ENCODE measurements around the gene N4BP2.
"Not testable (repeated sequence)": the region's sequence is repeated elsewhere in the genome, so short reads cannot be mapped to it uniquely, and the experiment has no call there.

The N4BP2 gene

DNA sequence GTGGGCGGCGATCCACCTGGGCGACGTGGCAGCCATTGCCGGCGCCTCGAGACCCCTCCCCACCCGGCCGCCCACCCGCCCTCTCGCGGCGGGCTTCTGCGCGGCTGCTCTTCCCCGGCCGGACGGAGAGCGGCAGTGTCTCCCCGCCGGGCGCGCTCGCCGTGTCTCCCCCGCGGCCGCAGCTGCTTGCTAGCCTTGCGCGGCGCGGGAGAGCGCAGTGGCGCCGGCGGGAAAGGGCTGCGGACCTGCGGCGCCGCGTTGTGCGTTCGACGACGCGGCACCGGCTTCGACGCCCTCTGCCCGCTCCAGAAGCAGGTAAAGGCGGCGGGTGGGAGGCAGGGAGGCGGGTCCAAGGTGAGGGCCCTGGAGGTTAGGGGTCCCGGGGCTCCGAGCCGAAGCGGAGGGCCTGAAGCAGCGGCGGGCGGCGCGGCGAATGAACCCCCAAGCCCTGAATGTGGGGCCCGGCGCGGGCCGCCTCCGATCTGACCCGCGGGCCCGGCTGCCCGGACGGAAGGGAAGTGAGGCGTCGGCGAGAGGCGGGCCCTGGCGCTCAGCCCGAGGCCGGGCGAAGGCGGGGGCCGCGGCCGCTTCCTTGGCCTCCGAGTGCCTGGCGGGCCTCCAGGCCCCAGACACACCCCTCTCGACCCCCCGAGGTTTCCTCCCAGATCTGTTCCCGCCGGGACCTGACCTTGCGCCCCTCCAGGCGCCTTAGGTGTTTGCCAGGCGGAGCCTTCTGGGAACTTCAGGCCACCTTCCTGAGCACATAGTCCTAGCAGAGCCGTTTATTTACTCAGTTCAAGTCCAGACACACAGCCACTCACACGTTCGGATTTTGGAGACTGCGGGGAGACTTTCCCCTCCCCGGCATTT is at the start of gene N4BP2:
TSS of gene N4BP2 (plus strand) at position 135 of the 870 bp plus-strand sequence. CDS start 40,491 bp downstream, outside the sequence.
- peak within 1 kb of the TSS; percentile 73 to 91 (median 84) for H3K4me3 ChIP-seq
- H3K27ac ChIP-seq: peak within 1 kb of the TSS; percentile 95 to 100 (median 100)

DNA sequence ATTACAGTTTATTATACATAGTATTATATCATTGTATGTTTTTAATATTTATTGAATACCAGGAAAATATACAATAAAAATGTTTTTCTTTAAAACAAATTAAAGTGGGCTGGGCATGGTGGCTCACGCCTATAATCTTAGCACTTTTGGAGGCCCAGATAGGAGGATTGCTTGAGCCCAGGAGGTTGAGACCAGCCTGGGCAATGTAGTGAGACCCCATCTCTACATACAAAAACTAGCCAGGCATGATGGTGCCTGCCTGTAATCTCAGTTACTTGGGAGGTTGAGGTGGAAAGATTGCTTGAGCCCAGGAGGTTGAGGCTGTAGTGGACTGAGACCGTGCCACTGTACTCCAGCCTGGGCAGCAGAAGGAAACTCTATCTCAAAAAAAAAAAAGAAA is 40.6 kb upstream of the N4BP2 start:
- no peak overlapping the region for H3K4me3 ChIP-seq
- H3K27ac ChIP-seq: no peak overlapping the region

DNA sequence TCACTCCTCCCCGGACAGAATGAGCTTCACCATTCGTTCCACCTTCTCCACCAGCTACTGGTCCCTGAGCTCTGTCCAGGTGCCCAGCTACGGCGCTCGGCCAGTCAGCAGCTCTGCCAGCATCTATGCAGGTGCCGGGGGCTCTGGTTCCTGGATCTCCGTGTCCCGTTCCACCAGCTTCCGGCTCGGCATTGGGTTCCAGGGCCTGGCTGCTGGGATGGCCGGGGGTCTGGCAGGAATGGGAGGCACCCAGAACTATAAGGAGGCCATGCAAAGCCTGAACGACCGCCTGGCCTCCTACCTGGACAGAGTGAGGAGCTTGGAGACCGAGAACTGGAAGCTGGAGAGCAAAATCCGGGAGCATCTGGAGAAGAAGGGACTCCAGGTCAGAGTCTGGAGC is 36.4 kb upstream of the N4BP2 start:
- Histone ChIP-seq H3K4me3 (no peak overlapping the region), H3K27ac (no peak overlapping the region)

DNA sequence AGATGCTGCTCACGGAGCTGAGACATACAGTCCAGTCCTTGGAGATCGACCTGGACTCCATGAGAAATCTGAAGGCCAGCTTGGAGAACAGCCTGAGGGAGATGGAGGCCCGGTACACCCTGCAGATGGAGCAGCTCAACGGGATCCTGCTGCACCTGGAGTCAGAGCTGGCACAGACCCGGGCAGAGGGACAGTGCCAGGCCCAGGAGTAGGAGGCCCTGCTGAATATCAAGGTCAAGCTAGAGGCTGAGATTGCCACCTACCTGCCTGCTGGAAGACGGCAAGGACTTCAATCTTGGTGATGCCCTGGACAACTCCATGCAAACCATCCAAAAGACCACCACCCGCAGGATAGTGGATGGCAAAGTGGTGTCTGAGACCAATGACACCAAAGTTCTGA is 35.5 kb upstream of the N4BP2 start:
- H3K27ac ChIP-seq: not testable (repeated sequence)

DNA sequence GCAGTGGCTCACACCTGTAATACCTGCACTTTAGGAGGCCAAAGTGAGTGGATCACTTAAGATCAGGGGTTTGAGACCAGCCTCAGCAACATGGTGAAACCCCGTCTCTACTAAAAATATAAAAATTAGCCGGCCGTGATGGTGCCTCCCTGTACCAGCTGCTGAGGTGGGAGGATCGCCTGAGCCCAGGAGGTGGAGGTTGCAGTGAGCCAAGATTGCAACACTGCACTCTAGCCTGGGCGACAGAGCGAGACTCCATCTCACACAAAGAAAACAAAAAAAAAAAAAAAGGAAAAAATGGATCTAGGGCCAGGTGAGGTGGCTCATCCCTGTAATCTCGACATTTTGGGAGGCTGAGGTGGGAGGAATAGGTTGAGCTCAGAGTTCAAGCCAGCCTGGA is 32.6 kb upstream of the N4BP2 start:
- not testable (repeated sequence) for H3K27ac ChIP-seq, H3K4me3 ChIP-seq

More for the DNA sequence above, 35.5 kb upstream of the N4BP2 start:
- H3K4me3 ChIP-seq: not testable (repeated sequence)

DNA sequence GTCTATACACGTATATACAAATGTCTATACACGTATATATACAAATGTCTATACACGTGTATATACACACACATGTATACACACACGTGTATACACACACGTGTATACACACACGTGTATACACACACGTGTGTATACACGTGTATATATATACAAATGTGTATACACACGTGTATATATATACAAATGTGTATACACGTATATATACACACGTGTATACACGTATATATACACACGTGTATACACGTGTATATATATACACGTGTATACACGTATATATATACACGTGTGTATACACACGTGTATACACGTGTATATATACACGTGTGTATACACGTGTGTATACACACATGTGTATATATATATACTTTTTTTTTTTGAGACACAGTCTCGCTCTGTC is 23.9 kb upstream of the N4BP2 start:
- Histone ChIP-seq H3K4me3 (no peak overlapping the region), H3K27ac (no peak overlapping the region)

DNA sequence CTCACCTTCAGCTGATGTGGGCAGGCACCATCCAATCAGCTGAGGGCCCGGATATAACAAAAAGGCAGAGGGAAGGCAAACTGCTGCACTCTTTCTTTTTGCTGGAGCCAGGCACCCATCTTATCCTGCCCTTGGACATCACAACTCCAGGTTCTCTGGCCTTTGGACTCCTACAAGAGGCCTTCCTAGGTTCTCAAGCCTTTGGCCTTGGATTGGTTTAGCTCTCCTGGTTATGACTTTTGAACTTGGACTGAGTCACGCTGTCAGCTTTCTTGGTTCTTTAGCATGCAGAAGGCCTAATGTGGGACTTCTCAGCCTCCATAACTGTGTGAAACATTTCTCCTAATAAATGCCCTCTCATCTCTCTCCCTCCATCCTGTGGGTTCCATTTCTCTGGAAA is 23.0 kb upstream of the N4BP2 start:
- Histone ChIP-seq H3K27ac (no peak overlapping the region), H3K4me3 (no peak overlapping the region)

DNA sequence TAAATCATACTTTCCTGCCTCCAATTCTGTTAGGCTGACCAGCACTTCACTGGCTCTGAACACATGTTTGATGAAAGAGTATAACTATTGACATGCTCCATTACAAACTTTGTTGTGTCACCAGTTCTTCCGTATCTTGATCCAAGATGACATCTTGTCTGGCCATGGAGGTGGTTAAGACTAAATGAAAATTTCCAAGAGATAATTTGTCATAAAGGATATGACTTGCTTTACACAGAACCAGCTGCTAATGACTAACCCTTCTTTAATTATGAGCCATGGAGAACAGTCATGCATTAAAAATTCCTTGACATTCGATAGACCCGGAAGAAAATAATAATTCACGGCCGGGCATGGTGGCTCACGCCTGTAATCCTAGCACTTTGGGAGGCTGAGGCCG is 17.7 kb upstream of the N4BP2 start:
- H3K27ac ChIP-seq: no peak overlapping the region
- no peak overlapping the region for H3K4me3 ChIP-seq

DNA sequence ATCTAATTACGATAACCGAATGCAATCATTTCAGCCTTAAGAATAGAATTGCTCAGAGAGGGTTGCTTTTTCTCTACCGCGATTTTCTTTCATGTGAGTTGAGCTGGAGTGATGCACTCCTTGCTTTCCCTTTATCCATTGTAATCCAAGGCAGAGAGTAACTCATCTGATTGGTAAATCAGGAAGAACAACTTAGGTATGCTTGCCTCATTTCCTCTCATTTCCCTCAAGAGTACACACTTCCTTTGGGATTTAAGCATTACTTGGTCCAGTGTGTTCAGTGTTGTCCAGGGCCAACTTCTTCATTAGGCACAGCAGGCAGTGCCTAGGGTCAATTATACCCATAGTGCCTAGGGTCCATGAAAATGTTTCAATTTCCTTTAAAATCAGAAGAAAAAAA is 15.7 kb upstream of the N4BP2 start:
- Histone ChIP-seq H3K4me3 (no peak overlapping the region), H3K27ac (no peak overlapping the region)

DNA sequence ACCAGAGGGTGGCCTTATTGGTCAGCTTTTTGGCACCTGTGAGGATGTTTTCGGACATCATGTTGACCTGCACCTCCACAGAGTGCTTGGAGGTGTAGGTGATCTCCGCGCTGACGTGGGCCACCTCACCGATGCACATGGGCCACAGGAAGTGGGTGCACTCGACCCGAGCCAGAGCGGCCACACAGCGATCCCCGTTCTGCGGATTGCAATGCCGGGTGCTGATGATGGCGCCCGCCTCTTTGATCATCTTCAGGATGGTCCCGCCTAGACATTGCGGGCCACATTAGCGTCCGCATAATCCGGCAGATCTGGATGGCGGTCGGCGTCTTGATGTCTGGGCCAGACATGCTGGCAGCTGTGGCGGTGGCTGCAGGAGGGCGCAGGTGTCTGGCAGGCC is 12.9 kb upstream of the N4BP2 start:
- Histone ChIP-seq H3K4me3 (no peak overlapping the region), H3K27ac (no peak overlapping the region)

DNA sequence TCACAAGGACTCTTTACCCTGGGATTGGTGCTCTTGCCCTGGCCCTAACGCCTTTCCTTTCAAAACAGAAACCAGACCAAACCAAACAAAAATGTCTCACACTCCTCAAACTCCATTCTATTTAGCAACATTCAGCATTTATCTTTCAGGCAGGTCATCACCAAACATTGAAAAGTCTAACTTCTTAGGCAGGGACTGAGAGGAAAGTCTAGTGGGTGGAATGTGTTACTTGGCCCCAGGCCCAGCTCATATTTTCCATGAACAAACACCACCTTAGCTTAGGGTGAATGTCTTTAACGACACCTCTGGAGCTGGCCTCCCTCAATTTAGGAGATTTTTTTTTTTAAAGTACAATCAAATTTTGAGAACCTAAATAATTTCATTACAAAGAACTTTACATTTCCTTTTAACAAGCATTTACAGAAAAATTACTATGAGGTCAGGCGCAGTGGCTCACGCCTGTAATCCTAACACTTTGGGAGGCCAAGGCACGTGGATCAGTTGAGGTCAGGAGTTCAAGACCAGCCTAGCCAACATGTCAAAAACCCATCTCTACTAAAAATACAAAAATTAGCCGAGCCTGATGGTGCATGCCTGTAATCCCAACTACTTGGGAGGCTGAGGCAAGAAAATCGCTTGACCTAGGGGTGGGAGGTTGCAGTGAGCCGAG is 10.2 kb upstream of the N4BP2 start:
- no peak overlapping the region for H3K27ac ChIP-seq
- no peak overlapping the region for H3K4me3 ChIP-seq

DNA sequence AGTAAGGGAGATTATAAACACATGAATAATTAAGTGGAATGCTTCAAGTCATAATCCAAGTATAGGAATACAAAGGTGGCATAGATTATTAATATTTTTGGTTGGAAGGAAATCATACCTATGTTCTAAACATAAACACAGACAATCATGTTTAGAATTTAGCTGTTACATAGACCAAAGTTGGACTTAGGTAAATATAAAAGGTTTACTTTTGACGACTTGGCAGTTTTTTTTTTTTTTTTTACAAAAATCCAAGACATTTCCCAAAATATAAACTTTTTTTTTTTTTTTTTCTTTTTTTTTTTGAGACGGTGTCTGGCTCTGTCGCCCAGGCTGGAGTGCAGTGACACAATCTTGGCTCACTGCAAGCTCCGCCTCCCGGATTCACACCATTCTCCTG is 3.5 kb upstream of the N4BP2 start:
- Histone ChIP-seq H3K4me3 (no peak overlapping the region), H3K27ac (no peak overlapping the region)

DNA sequence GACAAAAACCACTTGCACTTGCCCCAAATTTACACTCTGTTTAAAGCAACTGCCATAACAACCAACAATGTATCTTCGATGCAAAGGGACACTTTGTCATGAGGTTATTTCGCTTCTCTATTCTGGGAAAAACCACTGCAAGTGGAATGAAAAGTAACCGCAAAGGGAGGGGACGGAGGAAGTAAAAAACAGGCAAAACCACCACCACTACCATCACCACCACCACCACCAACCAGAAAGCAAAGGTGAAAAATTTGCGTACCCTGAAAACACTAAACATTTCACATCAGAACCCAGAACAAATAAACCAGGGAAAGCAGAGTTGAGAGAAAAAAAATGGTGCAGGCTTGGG is 1.2 kb upstream of the N4BP2 start:
- peak overlapping the region; percentile 95 to 100 (median 100) for H3K27ac ChIP-seq
- H3K4me3 ChIP-seq: peak overlapping the region; percentile 73 to 91 (median 84)

DNA sequence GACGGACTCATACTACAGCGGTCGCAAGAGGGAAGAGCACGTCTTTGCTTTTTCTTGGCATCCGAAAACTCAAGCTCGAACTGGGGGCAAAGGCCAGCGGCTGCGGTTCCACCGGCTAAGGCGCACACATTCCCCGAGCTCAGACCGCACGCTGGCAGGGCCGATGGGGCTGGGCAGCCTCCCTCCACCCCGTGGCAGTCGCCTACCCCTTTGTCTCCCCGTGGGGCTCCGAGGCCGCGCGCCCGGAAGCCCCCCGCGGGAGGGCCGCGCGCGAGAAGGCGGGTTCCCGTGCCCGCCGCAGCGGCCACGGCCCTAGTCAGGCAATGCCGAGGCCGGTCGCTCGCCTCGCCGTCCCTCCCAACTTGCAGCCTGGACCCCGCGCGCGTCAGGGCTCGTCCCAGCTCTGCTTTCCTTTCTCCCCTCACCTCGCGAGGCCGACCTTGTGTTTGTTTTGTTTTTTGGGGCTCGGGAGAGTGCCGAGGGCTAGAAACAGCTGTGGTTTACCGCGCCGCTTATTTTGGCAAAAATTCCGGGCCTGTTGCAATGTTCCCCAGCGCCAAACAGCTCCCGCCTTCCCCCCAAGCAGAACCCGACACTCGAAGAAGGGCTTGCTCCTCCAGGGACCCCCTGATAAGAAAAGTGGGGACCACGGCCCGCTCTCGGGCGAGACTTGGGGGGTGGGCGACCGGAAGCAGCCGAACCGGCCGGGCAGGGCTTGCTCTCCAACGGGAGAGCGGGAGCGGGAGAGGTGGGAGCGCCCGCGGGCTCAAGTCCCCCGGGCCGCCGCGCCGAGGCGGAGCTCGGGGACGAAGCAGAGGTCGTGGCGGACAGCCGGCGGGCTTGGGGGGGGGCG is 561 bp upstream of the N4BP2 start:
- peak overlapping the region; percentile 73 to 91 (median 84) for H3K4me3 ChIP-seq
- peak overlapping the region; percentile 95 to 100 (median 100) for H3K27ac ChIP-seq

DNA sequence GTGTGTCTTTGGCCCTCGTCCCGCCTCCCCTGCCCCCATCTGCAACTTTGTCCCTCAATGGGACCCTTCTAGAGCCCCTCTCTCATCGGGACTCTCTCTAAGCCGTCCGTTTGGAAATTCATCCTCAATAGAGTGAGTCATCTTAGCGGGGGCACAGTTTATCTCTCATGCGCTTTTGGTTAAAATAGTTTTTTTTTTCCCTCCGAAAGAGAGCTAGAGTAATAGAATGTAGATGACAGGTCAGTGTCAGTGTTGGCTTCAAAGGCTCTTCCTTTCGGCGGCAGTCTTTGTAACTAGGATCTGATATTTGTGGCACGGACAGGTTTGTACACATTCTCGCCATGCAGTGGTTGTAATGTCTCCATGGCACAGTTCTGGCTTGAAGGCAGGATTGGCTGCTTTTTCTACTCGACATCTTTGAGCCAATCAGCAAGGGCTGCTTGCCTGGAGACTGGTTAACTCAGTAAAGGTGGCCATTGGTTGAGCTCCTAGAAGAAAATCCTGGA is 989 bp downstream of the N4BP2 start:
- H3K4me3 ChIP-seq: peak overlapping the region; percentile 73 to 91 (median 84)
- H3K27ac ChIP-seq: peak overlapping the region; percentile 95 to 100 (median 100)

DNA sequence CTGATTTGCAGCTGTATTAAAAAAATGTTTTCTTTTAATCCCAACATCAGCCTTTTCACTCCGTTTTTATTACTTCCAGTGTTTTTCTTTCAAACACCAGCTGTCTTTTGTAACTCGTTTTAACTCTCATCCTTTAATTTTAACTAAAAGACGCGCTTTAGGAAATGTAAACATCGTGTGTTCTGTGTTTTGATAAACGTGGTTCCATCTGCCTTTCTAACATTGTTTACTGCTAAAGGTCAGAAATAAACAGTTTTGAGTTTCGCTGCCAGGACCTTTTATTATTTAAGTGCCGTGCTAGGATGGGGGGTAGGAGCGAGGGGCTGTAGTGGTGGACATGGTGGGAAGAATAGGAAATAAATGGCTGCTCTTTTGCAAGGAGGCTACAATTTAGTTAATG is 1.5 kb downstream of the N4BP2 start:
- H3K4me3 ChIP-seq: peak overlapping the region; percentile 73 to 91 (median 84)
- peak overlapping the region in 19 of 21 experiments; percentile 95 to 100 (median 100) for H3K27ac ChIP-seq

DNA sequence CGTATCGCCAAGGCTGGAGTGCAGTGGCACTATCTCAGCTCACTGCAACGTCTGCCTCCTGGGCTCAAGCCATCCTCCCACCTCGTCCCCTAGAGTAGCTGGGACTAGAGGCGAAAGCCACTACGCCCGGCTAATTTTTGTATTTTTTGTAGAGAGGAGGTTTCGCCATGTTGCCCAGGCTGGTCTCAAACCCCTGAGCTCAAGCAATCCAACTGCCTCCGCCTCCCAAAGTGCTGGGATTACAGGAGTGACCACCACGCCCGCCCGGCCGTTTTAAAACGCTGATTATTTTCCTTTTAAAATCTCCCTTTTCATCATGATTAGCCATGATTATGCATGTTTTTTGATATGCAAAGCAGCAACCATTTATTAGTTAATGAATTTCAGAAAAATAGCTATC is 2.2 kb downstream of the N4BP2 start:
- Histone ChIP-seq H3K4me3 (peak overlapping the region in 1 of 7 experiments; percentile 88), H3K27ac (peak overlapping the region in 3 of 21 experiments; percentile 98 to 100 (median 100))

DNA sequence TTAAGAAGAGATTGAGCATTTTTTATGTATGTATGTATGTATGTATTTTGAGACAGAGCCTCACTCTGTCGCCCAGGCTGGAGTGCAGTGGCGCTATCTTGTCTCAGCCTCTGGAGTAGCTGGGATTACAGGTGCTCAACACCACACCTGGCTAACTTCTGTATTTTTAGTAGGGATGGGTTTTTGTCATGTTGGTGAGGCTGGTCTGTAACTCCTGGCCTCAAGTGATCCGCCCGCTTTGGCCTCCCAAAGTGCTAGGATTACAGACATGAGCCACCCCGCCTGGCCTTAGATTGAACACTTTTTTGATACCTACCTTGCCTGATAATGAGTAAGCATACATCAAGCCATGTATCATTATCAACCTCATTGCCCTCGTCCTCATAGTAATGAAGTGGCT is 2.7 kb downstream of the N4BP2 start:
- no peak overlapping the region for H3K27ac ChIP-seq

DNA sequence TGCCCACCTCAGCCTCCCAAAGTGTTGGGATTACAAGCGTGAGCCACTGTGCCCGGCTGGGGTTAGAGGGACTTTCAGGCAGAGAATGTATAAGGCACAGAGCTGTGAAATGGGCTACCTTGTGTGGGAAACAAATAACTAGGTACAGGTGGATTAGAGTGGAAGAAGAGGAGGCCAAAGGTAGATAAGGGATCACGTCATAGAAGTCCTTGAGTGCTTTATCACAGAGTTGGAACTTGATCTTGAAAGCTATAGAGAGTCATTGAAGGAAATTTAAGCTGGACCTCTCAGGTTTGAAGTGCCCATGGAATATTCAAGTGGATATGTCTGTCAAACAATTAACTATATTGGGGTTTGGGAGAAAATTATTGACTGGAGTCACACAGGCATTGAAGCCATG is 8.4 kb downstream of the N4BP2 start:
- Histone ChIP-seq H3K4me3 (no peak overlapping the region), H3K27ac (no peak overlapping the region)

More for the DNA sequence above, 2.7 kb downstream of the N4BP2 start:
- H3K4me3 ChIP-seq: no peak overlapping the region

DNA sequence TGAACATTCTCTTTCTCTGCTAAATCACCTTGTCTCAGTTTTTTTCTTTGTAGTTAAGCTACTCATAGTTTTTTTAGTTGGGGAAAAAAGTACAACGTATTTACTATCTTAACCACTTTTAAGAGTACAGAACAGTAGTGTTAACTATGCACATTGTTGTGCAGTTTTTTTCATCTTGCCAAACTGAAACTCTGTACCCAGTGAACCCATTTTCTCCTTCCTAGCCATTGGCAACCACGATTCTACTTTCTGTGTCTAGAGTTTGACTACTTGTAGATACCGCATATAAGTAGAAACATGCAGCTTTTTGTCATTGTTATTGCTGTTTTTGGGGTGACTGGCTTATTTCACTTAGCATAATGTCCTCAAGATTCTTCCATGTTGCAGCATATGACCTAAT is 10.0 kb downstream of the N4BP2 start:
- no peak overlapping the region for H3K4me3 ChIP-seq

More for the DNA sequence above, 10.0 kb downstream of the N4BP2 start:
- no peak overlapping the region for H3K27ac ChIP-seq
